ENCODE measurements around the gene IL17RB. TPM values are rescaled to one million over a fixed set of nuclear protein-coding genes. Genes with fewer than 3 reads are reported as not detected.

The IL17RB gene
- total RNA-seq, 1 experiment from 2014 or later, result not detected

DNA sequence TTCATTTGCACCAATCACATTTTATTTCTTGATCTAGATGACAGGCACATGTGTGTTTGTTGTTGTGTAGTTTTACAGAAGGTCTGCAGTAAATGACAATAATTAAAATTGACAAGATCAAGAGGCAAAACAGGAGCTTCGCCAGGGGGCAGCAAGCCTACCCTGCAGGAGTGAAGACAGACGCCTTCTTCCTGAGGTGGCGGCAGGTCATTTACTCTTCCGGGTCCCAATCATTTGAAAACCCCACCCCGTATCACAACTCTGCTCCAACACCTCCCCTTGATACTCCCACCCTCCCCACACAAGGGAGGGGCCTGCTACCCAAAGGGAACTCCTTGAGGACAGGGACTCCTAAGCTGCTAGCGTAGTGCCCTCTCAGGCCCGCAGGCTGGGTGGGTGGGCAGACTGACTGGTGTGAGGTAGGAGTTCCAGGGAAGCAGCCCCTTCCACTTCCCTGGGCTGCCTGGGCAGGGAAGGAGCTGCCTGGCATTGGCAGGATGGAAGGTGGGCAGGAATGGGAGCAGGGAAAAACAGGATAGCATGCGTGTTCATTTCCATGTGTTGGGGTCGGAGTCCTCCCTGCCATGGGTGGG lies 13.2 kb upstream of the IL17RB start:
- no peaks in the 10 kb centered on the region for H3K9me3 ChIP-seq (replicated peaks)
- H3K36me3 ChIP-seq, result no peaks in the 10 kb centered on the region

DNA sequence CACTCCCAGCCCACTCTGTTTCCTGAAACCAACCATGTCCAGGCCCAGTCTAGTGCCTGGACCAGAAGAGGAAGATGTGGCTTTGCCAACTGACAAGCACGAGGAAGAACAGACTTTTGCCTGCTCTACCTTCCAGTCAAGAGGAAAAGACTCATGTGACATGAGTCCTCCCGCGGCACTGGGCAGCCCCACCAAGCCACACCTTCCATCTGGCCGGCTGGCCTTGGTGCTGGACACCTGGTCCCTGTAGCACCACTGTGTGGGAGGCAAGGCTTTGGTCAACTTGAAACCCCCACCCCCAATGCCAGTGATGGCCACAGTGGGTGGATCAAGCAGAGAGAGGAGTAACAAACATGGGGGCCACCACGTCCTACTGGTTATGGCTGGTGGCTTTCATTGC lies 12.7 kb upstream of the IL17RB start:
- Histone ChIP-seq H3K27me3 (no peaks in the 10 kb centered on the region), H3K9me3 (replicated peaks) (no peaks in the 10 kb centered on the region), H3K4me3 (no peak overlapping the region), H3K27ac (no peak overlapping the region), H3K4me1 (no peaks in the 10 kb centered on the region), H3K36me3 (no peaks in the 10 kb centered on the region)
- DNase-seq, result no peak

More for the DNA sequence above, 13.2 kb upstream of the IL17RB start:
- no peaks in the 10 kb centered on the region for H3K4me1 ChIP-seq
- H3K4me3 ChIP-seq, result no peak overlapping the region
- no peaks in the 10 kb centered on the region for H3K27me3 ChIP-seq
- no peak overlapping the region for H3K27ac ChIP-seq
- no peak for DNase-seq

DNA sequence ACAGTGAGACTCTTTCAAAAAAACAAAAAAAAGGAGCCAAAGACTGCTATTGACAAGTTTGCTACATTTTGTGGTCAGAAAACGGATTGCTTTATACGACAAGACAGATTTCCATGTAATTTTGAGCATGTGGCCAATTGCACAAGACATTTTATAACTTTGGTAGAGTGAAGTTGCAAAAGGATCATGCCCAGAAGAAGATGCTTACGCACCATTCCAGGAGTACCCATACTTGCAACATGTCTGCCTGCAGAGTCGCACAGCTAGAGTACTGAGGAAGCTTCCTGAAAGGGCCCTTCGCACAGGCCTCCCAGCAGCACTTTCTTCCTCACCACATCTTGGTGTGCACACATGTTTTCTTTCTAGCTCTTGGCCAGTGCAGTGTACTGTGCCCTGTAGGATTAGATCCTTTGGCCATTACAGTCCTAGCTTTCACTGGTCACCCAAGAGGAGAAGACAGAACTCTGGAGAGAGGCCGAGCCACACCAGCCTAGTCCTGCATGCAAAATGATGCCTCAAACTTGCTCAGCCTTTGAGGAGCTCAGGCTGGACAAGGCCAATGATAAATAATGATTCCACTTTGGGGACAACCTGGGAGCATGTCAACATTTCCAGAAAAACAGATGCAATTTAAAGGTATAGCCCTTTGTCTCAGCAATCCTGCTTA lies 11.8 kb upstream of the IL17RB start:
- H3K36me3 ChIP-seq, result no peaks in the 10 kb centered on the region
- no peaks in the 10 kb centered on the region for H3K4me1 ChIP-seq
- H3K27ac ChIP-seq, result no peak overlapping the region
- H3K9me3 ChIP-seq (replicated peaks), result no peaks in the 10 kb centered on the region
- no peak overlapping the region for H3K4me3 ChIP-seq
- H3K27me3 ChIP-seq, result no peaks in the 10 kb centered on the region
- DNase-seq, result no peak

DNA sequence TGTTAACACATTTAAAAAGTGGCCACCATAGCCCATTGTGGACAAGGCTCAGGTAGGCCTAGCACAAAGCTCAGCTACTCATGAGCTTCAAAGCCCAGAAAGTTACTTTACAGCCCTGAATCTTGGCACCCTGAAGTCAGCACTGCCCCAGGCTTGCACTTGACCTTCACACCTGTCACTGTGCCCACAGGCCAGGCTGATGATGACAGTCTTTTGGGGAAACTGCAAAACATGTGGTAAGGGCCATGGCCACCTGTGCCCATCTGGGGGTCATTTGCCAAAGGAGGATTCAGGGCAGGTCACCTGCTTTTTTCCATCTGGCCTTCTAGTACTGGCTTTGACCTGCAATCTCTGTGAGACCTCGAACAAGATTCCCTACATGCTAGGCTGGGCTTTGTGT lies 11.1 kb upstream of the IL17RB start:
- peak in 1 of 2 experiments; percentile 12 for DNase-seq
- no peak overlapping the region for H3K27ac ChIP-seq
- no peaks in the 10 kb centered on the region for H3K27me3 ChIP-seq
- H3K4me3 ChIP-seq, result no peak overlapping the region
- no peaks in the 10 kb centered on the region for H3K36me3 ChIP-seq
- H3K9me3 ChIP-seq (replicated peaks), result no peaks in the 10 kb centered on the region
- H3K4me1 ChIP-seq, result no peaks in the 10 kb centered on the region

DNA sequence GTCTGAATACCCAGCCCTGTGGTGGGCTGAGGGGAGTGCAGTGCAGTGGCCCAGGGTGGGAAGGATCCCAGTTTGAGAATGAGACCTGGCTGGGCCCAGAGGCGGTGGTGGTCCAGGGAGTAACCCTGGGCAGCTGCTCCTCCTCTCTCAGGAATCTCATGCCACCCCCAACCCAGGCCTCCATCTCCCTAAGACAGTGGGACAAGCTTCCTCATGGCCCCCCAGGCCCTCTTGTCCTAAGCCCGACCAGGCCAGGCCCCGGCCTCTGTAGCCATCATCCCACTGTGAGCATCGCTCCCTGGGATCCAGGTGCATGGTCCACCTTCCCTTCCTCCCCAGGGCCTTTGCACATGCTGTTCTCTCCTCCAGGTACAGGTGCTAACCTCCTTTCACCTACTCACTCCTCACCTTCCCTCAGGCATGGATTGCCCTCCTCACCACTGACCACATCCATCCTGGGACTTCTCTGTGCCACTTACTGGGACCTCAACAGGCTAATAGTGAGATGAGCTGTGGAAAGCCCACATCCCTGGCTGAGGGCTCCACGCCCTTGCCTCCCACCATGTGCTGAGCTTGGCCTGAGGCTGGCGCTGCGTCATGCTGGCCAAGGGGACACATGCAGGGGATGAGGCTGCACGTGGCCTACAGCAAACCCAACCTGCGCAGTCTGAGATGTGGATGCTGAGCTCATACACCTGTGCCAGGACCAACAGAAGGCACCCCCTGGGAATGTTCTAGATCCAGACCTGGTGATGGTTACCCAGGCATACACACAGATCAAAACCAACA lies 10.1 kb upstream of the IL17RB start:
- no peak overlapping the region for H3K4me3 ChIP-seq
- H3K4me1 ChIP-seq, result no peaks in the 10 kb centered on the region
- H3K36me3 ChIP-seq, result no peaks in the 10 kb centered on the region
- H3K27ac ChIP-seq, result no peak overlapping the region
- no peak for DNase-seq
- H3K9me3 ChIP-seq (replicated peaks), result no peaks in the 10 kb centered on the region
- H3K27me3 ChIP-seq, result no peaks in the 10 kb centered on the region

- Histone ChIP-seq H3K4me1 (no peaks in the 10 kb centered on the region), H3K4me3 (no peak overlapping the region), H3K9me3 (replicated peaks) (no peaks in the 10 kb centered on the region), H3K27ac (no peak overlapping the region), H3K36me3 (no peaks in the 10 kb centered on the region), H3K27me3 (no peaks in the 10 kb centered on the region)
- DNase-seq, result no peak
Measured at GRCh38 chr3:53837331-53837730, 9.0 kb upstream of the IL17RB start.

DNA sequence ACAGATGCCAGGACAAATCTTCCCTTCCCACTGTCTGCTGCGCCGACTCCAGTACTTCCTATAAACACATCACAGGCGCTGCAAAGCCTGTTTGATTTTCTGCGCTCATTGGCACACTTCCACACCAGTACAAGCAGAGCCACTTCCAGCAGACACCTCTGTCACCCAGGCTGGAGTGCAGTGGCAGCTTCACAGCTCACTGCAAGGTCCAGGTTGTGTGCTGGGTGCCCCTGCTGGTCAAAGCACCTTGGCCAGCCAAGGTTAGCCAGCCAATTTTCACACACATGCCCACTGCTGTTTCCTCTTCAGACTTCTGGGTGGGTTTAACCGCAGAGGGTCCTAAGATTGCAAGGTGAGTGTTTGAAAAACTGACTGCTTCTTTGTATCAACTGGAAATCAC lies 5.1 kb upstream of the IL17RB start:
- H3K27ac ChIP-seq, result no peak overlapping the region
- no peaks in the 10 kb centered on the region for H3K4me1 ChIP-seq
- no peaks in the 10 kb centered on the region for H3K27me3 ChIP-seq
- no peaks in the 10 kb centered on the region for H3K36me3 ChIP-seq
- DNase-seq, result no peak
- H3K9me3 ChIP-seq (replicated peaks), result no peaks in the 10 kb centered on the region
- H3K4me3 ChIP-seq, result no peak overlapping the region

DNA sequence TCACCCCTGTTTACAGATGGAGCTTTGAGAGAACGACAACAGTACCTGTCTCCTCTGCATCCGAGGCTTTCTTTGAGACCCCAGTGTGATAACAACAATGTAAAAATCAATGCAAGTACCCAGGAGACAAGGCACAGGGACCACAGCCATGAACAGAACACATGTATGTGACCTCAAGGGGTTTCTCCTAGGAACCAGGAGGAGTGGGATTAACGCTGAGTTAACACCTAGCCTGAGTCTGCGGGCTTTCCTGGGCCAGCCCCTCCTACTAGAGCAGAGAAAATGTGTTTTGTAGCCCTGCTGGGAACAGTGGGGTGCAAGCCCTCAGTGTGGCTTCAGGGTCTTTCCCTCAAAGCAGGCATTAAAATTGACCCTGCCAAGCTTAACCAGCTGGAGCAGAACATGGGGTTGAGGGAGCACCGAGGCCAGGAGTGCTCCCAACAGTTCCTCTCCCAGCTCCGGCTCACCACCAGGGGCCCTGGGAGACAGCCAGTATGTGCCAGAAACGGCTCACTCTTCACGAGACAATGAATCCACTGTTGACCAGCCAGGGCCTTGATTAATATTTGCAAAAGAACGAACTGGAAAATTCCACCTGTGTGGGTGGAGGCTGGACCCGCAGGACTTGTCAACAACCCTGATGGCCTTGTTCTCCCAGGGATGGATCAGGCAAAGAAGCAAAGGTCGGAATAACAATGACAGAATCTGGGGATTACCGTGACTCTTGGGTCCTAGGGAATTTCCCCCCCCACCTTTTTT lies 3.8 kb upstream of the IL17RB start:
- no peak overlapping the region for H3K4me3 ChIP-seq
- no peaks in the 10 kb centered on the region for H3K4me1 ChIP-seq
- H3K27me3 ChIP-seq, result no peaks in the 10 kb centered on the region
- H3K27ac ChIP-seq, result no peak overlapping the region
- H3K9me3 ChIP-seq (replicated peaks), result no peaks in the 10 kb centered on the region
- DNase-seq, result peak in 1 of 2 experiments; percentile 27
- H3K36me3 ChIP-seq, result no peaks in the 10 kb centered on the region

DNA sequence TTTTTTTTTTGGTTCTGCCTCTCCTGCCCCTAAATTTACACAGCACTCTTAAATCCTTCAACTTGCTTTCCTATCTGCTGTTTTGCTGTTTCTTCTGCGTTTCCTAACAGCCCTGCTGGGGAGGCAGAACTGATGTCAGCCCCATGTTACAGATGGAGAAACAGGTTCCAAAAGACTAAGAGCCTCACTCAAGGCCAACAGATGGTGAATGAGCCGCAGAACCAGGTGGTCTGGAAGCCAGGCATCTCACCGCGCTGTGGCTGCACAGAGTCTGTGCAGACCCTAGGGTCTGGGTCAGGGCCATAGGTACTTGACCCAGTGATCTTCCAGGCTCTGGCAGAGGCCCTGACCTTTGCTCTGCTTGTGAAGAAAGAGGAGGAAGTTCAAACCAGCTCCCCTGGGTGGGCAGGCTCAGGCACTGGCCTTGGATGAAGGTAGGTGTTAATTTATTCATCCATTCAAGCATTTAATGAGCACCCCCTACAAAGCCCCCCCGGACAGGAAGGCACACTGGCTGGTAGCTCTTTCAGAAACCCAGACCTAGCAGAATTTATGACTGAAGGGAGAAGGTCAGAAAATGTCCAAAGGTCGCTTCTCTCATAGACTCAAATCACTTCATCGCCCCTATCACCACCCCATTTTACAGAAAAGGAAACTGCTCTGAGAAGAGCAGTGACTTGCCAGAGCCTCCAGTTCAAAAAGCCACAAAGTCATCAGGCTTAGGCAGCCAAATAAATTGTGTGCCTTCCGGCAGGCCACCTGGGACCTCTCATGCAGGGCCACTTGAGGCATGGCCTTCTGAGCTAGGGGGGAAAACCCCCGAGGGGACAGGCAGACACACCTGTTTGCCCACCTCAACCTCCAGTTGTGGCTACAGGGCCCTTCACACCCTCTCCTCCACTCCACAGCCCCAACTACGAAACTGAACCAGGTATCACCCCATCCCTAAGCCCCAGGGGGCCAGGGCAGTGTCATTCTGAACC lies 2.9 kb upstream of the IL17RB start:
- Histone ChIP-seq H3K27ac (no peak overlapping the region), H3K4me1 (no peaks in the 10 kb centered on the region), H3K36me3 (no peaks in the 10 kb centered on the region), H3K9me3 (replicated peaks) (no peaks in the 10 kb centered on the region), H3K27me3 (no peaks in the 10 kb centered on the region), H3K4me3 (no peak overlapping the region)
- no peak for DNase-seq

DNA sequence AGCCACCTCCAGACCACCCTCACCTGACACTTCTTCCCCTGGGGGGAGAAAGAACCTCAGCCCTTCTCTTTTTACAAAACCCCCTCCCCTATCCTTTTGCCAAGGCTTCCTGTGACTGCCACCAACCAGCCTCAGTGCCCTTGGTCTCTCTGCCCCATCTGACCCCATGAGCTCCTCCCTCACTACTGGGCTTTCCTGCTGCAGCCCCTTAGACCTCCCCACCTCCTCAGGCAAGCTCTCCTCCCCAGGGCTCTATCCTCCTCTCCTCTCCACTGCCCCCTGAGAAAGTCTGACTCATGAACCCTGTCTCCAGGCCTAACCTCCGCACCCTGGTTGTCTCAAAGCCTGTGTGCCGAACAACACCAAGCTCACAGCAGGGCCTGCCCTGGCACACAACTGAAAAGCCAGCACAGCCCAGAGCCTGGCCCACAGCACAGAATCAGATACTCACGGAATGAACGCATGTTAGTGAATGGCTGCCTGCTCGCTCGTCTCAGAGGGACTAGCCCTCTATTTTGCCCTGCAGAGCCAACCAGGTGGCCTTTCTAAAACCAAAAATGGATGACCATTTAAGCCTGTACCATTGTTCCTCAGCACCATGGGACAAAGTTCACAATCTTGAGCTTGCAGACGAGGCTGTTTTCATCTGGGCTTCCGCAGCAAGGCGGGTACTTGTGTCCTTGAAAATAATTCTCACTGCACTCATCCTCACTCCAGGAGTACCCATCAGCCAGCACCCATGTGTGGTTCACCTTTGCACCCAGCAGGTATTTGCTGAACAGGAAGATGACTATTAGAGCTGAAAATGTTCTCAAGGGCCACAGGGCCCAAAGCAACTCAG lies 1.9 kb upstream of the IL17RB start:
- Histone ChIP-seq H3K27ac (no peak overlapping the region), H3K4me3 (no peak overlapping the region), H3K36me3 (no peaks in the 10 kb centered on the region), H3K9me3 (replicated peaks) (no peaks in the 10 kb centered on the region), H3K4me1 (no peaks in the 10 kb centered on the region), H3K27me3 (no peaks in the 10 kb centered on the region)
- no peak for DNase-seq

- Histone ChIP-seq H3K36me3 (no peaks in the 10 kb centered on the region), H3K27ac (no peak overlapping the region), H3K4me1 (no peaks in the 10 kb centered on the region), H3K27me3 (no peaks in the 10 kb centered on the region), H3K4me3 (no peak overlapping the region), H3K9me3 (replicated peaks) (no peaks in the 10 kb centered on the region)
- DNase-seq, result no peak
Measured at GRCh38 chr3:53845103-53845880, 1.1 kb upstream of the IL17RB start.

GRCh38 chr3:53845881-53846133 lies 561 bp upstream of the IL17RB start:
- Histone ChIP-seq H3K36me3 (no peaks in the 10 kb centered on the region), H3K9me3 (replicated peaks) (no peaks in the 10 kb centered on the region), H3K4me3 (no peak overlapping the region), H3K4me1 (no peaks in the 10 kb centered on the region), H3K27ac (no peak overlapping the region), H3K27me3 (no peaks in the 10 kb centered on the region)
- DNase-seq, result no peak

DNA sequence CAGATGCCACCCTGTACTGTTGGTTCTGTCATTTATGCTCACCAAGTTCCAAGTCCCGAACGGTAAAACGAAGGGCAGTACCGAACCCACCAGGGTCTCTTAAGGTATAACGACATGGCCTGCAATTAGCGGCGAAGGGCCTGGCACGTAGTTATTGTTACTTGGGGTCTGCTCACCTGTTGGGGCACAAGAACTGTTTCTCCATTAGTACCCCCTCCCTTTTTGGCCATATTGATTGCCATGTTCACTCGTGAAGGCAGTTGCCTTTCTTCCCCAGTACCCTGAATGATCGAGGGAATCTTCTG lies 435 bp downstream of the IL17RB start:
- no peaks in the 10 kb centered on the region for H3K27me3 ChIP-seq
- no peak overlapping the region for H3K27ac ChIP-seq
- H3K4me3 ChIP-seq, result no peak overlapping the region
- no peaks in the 10 kb centered on the region for H3K9me3 ChIP-seq (replicated peaks)
- H3K4me1 ChIP-seq, result no peaks in the 10 kb centered on the region
- H3K36me3 ChIP-seq, result no peaks in the 10 kb centered on the region
- DNase-seq, result no peak
